Activated CD4-positive, alpha-beta memory T cell treated with anti-CD3 and anti-CD28 coated beads, Interleukin-2, amount 10 ng/mL, durations not matched to agents 7 days and 5 days (primary cell): ENCODE measurements around the gene FALEC. TPM values are rescaled to one million over a fixed set of nuclear protein-coding genes. Genes with fewer than 3 reads are reported as not detected.
"Not testable (repeated sequence)": the region's sequence is repeated elsewhere in the genome, so short reads cannot be mapped to it uniquely, and the experiment has no call there.

ENCODE experiments used
- CTCF ChIA-PET: fragments of 350-600 bp; sonication (Branson Sonifier 250); formaldehyde crosslinking; loops from one replicate; lab custom pipeline; 2021; ENCODE audit warnings: antibody characterized with exemption, inconsistent platforms; lab: Charles Lee
- POLR2A ChIA-PET: fragments of 350-600 bp; sonication (Branson Sonifier 250); formaldehyde crosslinking; loops from one replicate; lab custom pipeline; 2021; ENCODE audit warnings: antibody characterized with exemption; lab: Charles Lee
- DNase-seq: peaks from one replicate; pipeline ENCODE4 v3.0.0-alpha.2; 2020
- H3K27ac Mint-ChIP-seq: one replicate; pipeline ENCODE4 v1.8.0; 2021; ENCODE audit warnings: mild to moderate bottlenecking, mixed read lengths
- H3K27me3 Mint-ChIP-seq: one replicate; pipeline ENCODE4 v1.8.0; 2021; ENCODE audit warnings: mixed read lengths
- H3K36me3 Mint-ChIP-seq: one replicate; pipeline ENCODE4 v1.8.0; 2021; ENCODE audit warnings: low read depth, mixed read lengths
- H3K4me1 Mint-ChIP-seq: one replicate; pipeline ENCODE4 v1.8.0; 2021; ENCODE audit warnings: mixed read lengths
- H3K4me3 Mint-ChIP-seq: one replicate; pipeline ENCODE4 v1.8.0; 2021; ENCODE audit warnings: mild to moderate bottlenecking, mixed read lengths
- H3K9me3 Mint-ChIP-seq: one replicate; pipeline ENCODE4 v1.8.0; 2021; ENCODE audit warnings: mixed read lengths
- total RNA-seq, 2 experiments: library from RNA; stranded (reverse); gene quantifications; one replicate each; pipeline ENCODE4 v1.2.3, GENCODE V29; 2021

FALEC gene
- total RNA-seq, 2 experiments from 2014 or later = not detected

GRCh38 chr1:150562446-150563339 is 47.1 kb downstream of the FALEC start:
- Mint-ChIP-seq H3K27ac (peak overlapping the region; percentile 100), H3K9me3 (no peaks in the 10 kb centered on the region), H3K4me3 (peak overlapping the region; percentile 87), H3K27me3 (no peaks in the 10 kb centered on the region), H3K4me1 (peaks cover 68% of the 10 kb centered on the region), H3K36me3 (peaks cover 18% of the 10 kb centered on the region)
- ChIA-PET POLR2A (interaction anchor here (0.5 to 18.0 kb wide), 32 partner anchors 11 to 740 kb away, joined by 3 to 1377 read pairs (median 6); partner anchors contain the start of genes ADAMTSL4, ANP32E, APH1A and ARNT), CTCF (interaction anchor here (0.9 to 11.3 kb wide), 9 partner anchors 12 to 443 kb away, joined by 3 to 282 read pairs (median 4); partner anchors contain the start of genes ENSA, MCL1 and SETDB1)
- DNase-seq = peak; percentile 80

DNA sequence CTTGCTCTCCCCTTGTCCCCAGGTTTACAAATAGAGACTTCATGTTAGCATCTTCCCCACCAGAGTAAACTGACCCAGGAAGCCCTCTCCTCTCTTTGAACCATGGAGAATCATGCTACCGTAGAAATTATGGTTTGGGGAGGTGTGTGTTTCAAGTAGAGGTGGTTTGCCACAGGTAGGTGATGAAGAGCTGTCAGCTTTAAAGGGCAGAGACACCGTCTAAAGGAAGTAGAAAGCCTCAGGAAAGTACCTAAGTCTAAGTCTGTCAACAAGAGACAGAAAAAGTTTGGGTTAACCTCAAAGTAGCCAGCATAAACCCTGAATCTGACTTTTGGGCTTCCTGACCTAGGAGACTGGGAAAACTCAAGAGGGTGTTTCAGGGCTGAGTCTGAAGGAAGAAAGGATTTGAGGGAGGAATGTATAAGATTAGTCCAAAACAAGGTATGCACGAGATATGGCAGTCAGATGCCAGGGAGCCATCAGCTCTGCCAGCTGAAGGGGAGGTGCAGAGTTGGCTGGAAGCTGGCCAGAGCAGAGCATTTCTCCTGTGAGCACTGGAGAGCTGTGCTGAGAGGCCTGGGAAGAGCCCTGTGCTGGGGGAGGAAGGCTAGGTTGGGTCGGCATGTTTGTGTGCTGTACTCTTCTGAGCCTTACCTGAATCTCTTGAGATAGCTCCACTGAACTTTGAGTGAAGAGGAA is 47.9 kb downstream of the FALEC start:
- H3K27ac Mint-ChIP-seq = peak overlapping the region; percentile 100
- CTCF ChIA-PET = interaction anchor here (1.2 to 11.3 kb wide), 6 partner anchors 12 to 66 kb away, joined by 3 to 282 read pairs (median 32); partner anchors contain the start of genes ENSA and MCL1
- H3K4me1 Mint-ChIP-seq = peaks cover 76% of the 10 kb centered on the region
- peak overlapping the region; percentile 87 for H3K4me3 Mint-ChIP-seq
- POLR2A ChIA-PET = interaction anchor here (0.9 to 18.0 kb wide), 20 partner anchors 12 to 677 kb away, joined by 3 to 1377 read pairs (median 6); partner anchors contain the start of genes ADAMTSL4, ANP32E, APH1A and ENSA
- peak; percentile 44 for DNase-seq
- no peaks in the 10 kb centered on the region for H3K27me3 Mint-ChIP-seq
- H3K36me3 Mint-ChIP-seq = peaks cover 18% of the 10 kb centered on the region
- H3K9me3 Mint-ChIP-seq = no peaks in the 10 kb centered on the region

- Mint-ChIP-seq H3K4me3 (peak overlapping the region; percentile 87), H3K27ac (peak overlapping the region; percentile 100), H3K4me1 (peaks cover 84% of the 10 kb centered on the region), H3K27me3 (no peaks in the 10 kb centered on the region), H3K9me3 (no peaks in the 10 kb centered on the region), H3K36me3 (peaks cover 23% of the 10 kb centered on the region)
- DNase-seq = peak; percentile 53
- ChIA-PET CTCF (interaction anchor here (1.1 to 11.3 kb wide), 5 partner anchors 11 to 65 kb away, joined by 3 to 282 read pairs (median 4); partner anchors contain the start of genes ENSA and MCL1), POLR2A (interaction anchor here (0.8 to 18.0 kb wide), 17 partner anchors 13 to 678 kb away, joined by 3 to 1377 read pairs (median 5); partner anchors contain the start of genes ADAMTSL4, ENSA, FALEC and MCL1)
Measured at GRCh38 chr1:150564051-150564991, 48.8 kb downstream of the FALEC start.

- H3K4me3 Mint-ChIP-seq = peak overlapping the region; percentile 34
- H3K36me3 Mint-ChIP-seq = peaks cover 34% of the 10 kb centered on the region
- POLR2A ChIA-PET = interaction anchor here (0.8 to 18.0 kb wide), 10 partner anchors 12 to 678 kb away, joined by 3 to 1377 read pairs (median 5); partner anchors contain the start of genes ENSA, FALEC, MCL1 and MINDY1
- H3K27ac Mint-ChIP-seq = peak overlapping the region; percentile 100
- CTCF ChIA-PET = interaction anchor here (1.1 to 11.3 kb wide), 3 partner anchors 10 to 52 kb away, joined by 4 to 282 read pairs (median 264); partner anchors contain the start of gene MCL1
- DNase-seq, H3K27me3 Mint-ChIP-seq, H3K9me3 Mint-ChIP-seq: not testable (repeated sequence)
- peaks cover 88% of the 10 kb centered on the region for H3K4me1 Mint-ChIP-seq
Measured at GRCh38 chr1:150565240-150565991, 49.9 kb downstream of the FALEC start.

GRCh38 chr1:150566589-150567340 is 51.2 kb downstream of the FALEC start:
- DNase-seq = no peak
- Mint-ChIP-seq H3K36me3 (peaks cover 41% of the 10 kb centered on the region), H3K27me3 (no peaks in the 10 kb centered on the region), H3K4me1 (peaks cover 90% of the 10 kb centered on the region), H3K9me3 (no peaks in the 10 kb centered on the region), H3K4me3 (peak overlapping the region; percentile 78), H3K27ac (peak overlapping the region; percentile 99)
- ChIA-PET CTCF (interaction anchor here (0.6 to 11.3 kb wide), 6 partner anchors 8 to 51 kb away, joined by 3 to 282 read pairs (median 3); partner anchors contain the start of genes FALEC and MCL1), POLR2A (interaction anchor here (1.0 to 21.2 kb wide), 13 partner anchors 3 to 590 kb away, joined by 3 to 1377 read pairs (median 8); partner anchors contain the start of genes ADAMTSL4, ANP32E, APH1A and ENSA)

GRCh38 chr1:150567341-150567716 is 51.8 kb downstream of the FALEC start:
- DNase-seq = peak; percentile 83
- H3K9me3 Mint-ChIP-seq = no peaks in the 10 kb centered on the region
- peak overlapping the region; percentile 78 for H3K4me3 Mint-ChIP-seq
- H3K36me3 Mint-ChIP-seq = peaks cover 46% of the 10 kb centered on the region
- peaks cover 93% of the 10 kb centered on the region for H3K4me1 Mint-ChIP-seq
- ChIA-PET CTCF (interaction anchor here (0.6 to 11.3 kb wide), 5 partner anchors 8 to 52 kb away, joined by 3 to 282 read pairs (median 3); partner anchors contain the start of genes FALEC and MCL1), POLR2A (interaction anchor here (0.8 to 21.2 kb wide), 15 partner anchors 3 to 589 kb away, joined by 3 to 1377 read pairs (median 7); partner anchors contain the start of genes ADAMTSL4, ANP32E, APH1A and CERS2)
- peak overlapping the region; percentile 99 for H3K27ac Mint-ChIP-seq
- H3K27me3 Mint-ChIP-seq = no peaks in the 10 kb centered on the region

DNA sequence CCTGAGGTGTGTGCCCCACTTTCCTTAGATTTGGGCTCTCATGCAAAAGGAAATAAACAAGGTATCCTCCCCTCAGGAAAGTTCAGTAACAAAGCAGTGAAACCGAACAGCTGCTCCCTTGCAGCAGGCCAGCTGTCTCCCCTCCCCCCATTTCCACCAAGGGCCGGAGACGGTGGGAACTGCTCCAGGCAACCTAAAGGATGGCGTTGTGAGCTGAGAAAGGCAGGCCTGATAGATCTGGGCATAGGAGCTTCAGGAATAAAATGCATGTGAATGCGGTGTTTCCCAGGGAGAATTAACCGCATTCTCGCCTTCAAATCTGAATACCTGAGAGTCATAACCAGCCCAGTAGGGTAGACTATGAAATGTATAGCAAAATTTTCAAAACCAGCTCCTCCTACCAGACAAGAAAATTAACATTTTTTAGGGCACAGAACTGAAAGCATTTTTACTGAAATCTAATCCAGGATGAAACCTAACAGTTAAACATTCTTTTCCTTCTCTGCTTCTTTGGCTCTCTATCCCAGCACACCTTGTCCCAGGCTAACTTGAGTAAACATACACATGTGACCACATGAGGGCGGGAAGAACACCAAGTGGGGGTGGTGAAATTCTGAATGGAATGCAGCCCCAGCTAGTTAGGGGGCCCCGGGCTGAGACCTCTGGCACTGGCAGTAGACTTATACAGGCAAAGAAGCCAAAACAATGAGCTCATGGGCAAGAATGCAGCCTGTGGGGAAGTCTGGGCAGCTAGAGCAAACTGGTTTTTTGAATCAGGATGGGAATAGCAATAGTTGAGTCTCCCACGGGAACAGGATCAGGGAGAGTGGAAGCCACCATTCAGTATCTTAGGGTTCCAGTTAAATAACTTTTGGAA is 52.4 kb downstream of the FALEC start:
- peaks cover 50% of the 10 kb centered on the region for H3K36me3 Mint-ChIP-seq
- H3K4me3 Mint-ChIP-seq = peak overlapping the region; percentile 78
- CTCF ChIA-PET = interaction anchor here (0.9 to 13.3 kb wide), 5 partner anchors 4 to 53 kb away, joined by 3 to 282 read pairs (median 264); partner anchors contain the start of genes FALEC and MCL1
- H3K4me1 Mint-ChIP-seq = peaks cover 93% of the 10 kb centered on the region
- no peaks in the 10 kb centered on the region for H3K9me3 Mint-ChIP-seq
- peak; percentile 69 for DNase-seq
- POLR2A ChIA-PET = interaction anchor here (0.8 to 21.2 kb wide), 16 partner anchors 4 to 589 kb away, joined by 3 to 1377 read pairs (median 6); partner anchors contain the start of genes ADAMTSL4, ANP32E, APH1A and CERS2
- no peaks in the 10 kb centered on the region for H3K27me3 Mint-ChIP-seq
- H3K27ac Mint-ChIP-seq = peak overlapping the region; percentile 99

DNA sequence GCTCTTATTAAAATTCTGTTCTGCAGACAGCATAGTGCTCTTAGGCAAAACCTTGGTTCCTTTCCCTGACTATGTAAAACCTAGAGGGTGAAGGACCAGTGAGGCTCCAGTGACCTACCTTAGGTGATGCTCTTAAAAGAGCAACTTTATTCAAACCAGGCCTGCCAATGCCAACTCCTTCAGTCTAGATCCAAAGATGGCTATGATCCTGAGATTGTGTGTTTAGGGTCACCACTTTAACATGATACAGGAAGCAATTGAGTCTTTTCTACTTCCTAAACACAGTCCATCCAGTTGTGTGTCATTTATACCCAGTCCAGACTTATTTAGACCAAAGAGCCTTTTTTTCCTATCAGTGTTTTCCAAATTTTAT is 53.0 kb downstream of the FALEC start:
- Mint-ChIP-seq H3K36me3 (peaks cover 56% of the 10 kb centered on the region), H3K9me3 (no peaks in the 10 kb centered on the region), H3K4me3 (peak overlapping the region; percentile 78), H3K4me1 (peaks cover 93% of the 10 kb centered on the region), H3K27ac (peak overlapping the region; percentile 99), H3K27me3 (no peaks in the 10 kb centered on the region)
- CTCF ChIA-PET = interaction anchor here (11.0 to 13.3 kb wide), 3 partner anchors 5 to 48 kb away, joined by 264 to 282 read pairs (median 282); partner anchors contain the start of gene MCL1
- DNase-seq = no peak
- POLR2A ChIA-PET = interaction anchor here (1.2 to 21.2 kb wide), 9 partner anchors 5 to 490 kb away, joined by 4 to 1377 read pairs (median 15); partner anchors contain the start of genes ADAMTSL4, ANP32E, ENSA and MCL1
